ENCODE measurements around the gene CHN1.

Gene CHN1

DNA sequence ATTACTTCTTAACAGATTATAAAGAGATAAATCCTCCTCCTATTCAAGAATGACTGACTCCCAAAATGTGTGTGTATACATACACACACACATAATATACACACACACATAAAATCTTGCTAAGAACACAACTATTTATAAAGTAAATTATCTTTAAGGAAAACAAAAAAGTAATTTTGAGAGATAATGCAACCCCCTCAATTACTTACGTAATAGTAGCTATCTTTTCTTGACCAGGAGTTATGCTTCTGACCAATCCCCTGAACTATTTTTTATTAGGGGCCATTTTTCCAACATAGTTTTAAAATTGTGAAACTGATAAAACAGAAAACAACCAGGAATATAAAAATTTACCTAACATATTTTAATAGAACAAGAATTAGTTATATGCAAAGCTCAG lies 127.9 kb downstream of the CHN1 start:
- DNase-seq (ENCODE audit: low read depth, low spot score): no peak

- no peak for DNase-seq (ENCODE audit: low read depth, low spot score)
Measured at GRCh38 chr2:174874085-174874484, 131.1 kb downstream of the CHN1 start.

GRCh38 chr2:174873471-174873870 lies 131.7 kb downstream of the CHN1 start:
- DNase-seq (ENCODE audit: low read depth, low spot score): no peak

- no peak for DNase-seq (ENCODE audit: low read depth, low spot score)
Measured at GRCh38 chr2:174870787-174871186, 134.4 kb downstream of the CHN1 start.

DNA sequence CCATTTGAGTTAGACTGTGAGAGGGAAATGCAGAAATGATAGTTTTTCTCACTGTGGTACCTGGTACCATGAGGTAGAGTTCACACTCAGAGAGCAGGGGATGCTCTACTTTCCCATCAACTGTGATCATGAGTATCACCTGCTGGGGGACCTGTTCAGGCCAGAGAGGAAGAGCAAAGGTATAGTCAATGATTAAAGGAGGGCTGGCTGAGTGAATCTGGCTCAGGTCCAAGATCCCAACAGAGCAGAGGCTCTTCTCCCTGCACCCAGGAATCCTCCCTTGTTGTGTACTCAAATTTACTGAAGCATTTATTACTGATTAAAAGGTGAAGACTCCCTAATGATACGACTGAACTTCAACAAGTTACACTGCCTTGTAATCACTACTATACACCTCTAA lies 136.3 kb downstream of the CHN1 start:
- no peak for DNase-seq (ENCODE audit: low read depth, low spot score)

DNA sequence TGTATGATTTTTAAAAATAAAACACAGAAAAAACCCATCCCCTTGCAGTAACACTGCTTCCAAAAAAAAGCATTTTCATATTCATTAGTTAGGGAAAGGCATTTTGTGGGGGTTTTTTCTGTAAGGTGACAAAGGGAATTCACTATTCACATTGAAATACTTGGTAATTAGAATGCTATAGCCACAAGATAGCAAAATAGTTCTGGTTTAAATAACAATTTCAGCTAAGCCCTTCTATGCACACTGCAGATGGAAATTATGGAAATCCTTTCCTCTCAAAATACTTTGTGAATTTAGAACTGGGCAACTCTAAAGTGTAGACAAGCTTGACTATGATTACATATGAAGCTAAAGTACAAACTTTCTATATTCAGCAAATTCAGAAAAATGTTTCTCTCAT lies 138.8 kb downstream of the CHN1 start:
- DNase-seq (ENCODE audit: low read depth, low spot score): no peak

DNA sequence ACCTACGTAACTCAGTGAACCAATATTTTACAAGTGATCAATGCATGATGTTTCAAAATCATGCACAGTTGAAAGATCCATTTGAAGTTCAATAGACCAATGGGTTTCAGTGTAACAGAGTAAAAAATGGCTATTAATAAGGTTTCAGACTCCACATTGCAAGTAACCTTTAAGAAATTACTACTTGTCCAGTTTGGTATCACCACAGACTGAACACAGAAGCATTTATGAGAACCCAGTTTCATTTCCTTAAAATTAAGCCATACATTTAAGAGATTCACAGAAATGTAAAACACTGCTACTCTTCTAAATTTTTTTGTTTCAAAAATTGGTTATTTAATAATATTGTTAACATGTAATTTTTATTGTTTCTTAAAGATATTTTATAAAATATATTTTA lies 142.0 kb downstream of the CHN1 start:
- no peak for DNase-seq (ENCODE audit: low read depth, low spot score)

DNA sequence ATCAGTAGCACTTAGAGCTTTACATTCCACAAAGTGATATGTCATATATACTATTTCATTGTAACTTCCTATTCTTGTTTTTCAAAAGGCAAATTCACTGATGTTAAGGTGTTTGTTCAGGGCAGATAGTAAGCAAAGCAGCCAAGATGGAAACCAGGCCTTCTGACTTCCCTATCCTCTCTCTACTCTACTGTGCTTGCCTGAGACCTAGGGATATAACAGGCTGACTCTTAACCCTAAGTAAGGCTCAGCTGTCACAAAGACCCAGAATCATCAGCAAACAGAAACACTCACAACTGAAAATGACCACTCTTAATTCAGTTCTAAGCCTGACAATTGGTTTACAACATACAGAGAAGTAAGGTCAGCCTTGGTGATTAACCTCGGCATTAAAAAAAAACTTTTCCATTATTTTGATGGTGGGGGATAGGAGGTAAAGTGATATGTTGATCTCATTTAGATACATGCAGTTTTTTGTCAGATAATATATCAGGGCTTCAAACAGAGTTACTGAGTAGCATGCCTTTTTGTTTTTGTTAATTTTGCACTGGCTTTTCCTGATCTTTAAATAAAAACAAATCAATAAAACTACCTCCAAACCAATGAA lies 145.5 kb downstream of the CHN1 start:
- no peak for DNase-seq (ENCODE audit: low read depth, low spot score)

GRCh38 chr2:174858745-174859144 lies 146.4 kb downstream of the CHN1 start:
- no peak for DNase-seq (ENCODE audit: low read depth, low spot score)

DNA sequence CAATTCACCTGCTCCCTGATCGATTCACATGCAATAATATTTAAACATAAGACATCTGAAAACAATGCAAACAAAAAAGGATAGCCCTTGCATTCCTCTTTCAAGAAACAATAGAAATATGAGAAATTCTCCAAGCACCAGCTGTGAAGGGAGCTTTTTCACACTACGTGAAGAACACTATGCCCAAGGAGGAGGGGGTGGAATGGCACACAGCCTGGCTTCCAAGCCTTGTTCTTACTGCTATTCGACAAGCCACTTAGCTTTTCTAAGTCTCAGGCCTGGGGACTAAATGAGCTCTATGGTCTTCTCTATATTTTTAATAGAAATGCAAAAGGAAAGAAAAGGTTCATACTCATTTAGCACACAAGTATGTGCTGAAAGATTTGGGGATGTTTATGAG lies 148.7 kb downstream of the CHN1 start:
- DNase-seq (ENCODE audit: low read depth, low spot score): no peak

DNA sequence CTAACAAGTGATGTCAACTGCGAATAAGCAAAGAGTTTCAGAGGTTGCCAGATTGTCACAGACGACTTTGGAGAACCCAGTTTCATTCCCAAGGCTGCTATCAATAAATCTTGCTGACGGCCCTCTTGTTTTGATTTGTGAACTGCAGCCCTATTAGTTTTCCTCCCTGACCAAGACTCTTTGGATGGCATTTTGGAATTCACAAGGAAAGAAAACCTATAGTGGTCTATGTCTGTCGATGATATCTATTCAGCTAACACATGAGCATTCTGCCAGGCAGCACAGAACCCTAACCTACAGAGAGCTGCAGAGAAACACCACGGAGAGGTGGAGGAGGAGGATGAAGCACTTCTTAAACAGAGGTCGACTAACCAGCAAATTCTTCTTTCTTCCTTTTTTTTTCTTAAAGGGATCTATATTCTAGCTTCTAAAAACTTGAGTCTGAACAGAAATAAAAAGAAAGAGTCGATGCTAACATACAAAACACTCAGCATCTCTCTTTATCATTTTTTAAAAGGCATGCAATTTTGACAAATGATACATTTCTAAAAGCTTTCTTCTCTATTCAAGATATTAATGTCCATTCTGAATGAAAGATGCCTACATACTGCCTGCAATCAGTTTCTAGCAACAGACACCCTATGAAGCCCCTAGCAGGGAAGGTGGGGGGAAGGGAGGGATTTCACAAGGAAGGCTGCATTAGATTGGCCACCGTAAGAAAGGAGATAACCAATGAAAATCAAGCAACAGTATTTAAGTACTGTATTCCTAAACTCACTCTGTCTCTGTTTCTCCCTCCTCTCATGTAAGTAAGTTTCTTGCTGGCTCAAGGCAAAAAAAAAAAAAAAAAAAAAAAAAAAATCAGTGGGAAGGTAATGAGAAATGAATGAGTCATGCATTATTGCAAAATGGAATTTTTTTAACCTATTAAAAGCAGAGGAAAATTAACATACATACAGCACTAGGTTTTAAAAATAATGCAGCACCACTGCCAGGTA lies 157.9 kb downstream of the CHN1 start:
- DNase-seq (ENCODE audit: low read depth, low spot score): no peak

GRCh38 chr2:174846218-174846617 lies 159.0 kb downstream of the CHN1 start:
- DNase-seq (ENCODE audit: low read depth, low spot score): no peak

GRCh38 chr2:174844295-174844708 lies 160.9 kb downstream of the CHN1 start:
- DNase-seq (ENCODE audit: low read depth, low spot score): no peak

GRCh38 chr2:174842496-174842895 lies 162.7 kb downstream of the CHN1 start:
- DNase-seq (ENCODE audit: low read depth, low spot score): no peak

GRCh38 chr2:174841936-174842335 lies 163.2 kb downstream of the CHN1 start:
- no peak for DNase-seq (ENCODE audit: low read depth, low spot score)

GRCh38 chr2:174841350-174841749 lies 163.8 kb downstream of the CHN1 start:
- no peak for DNase-seq (ENCODE audit: low read depth, low spot score)

DNA sequence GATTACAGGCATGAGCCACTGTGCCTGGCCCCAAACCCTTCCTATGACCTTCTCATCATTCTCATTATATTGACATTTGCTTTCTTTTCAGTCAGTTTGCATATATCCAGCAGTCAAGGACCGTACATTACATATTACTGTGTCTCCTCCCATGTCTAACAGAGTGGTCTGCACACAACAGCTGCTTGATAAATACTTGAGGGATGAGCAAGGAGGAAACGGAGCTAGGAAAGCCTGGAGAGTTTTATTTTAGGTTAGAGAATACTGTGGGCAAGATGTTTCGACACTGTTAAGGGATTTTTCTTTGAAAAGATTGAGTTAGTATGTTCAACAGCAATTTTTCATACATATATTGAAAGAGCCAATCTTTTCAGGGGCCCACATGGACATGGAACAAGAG lies 164.7 kb downstream of the CHN1 start:
- DNase-seq (ENCODE audit: low read depth, low spot score): no peak

- DNase-seq (ENCODE audit: low read depth, low spot score): no peak
Measured at GRCh38 chr2:174839662-174840061, 165.5 kb downstream of the CHN1 start.

DNA sequence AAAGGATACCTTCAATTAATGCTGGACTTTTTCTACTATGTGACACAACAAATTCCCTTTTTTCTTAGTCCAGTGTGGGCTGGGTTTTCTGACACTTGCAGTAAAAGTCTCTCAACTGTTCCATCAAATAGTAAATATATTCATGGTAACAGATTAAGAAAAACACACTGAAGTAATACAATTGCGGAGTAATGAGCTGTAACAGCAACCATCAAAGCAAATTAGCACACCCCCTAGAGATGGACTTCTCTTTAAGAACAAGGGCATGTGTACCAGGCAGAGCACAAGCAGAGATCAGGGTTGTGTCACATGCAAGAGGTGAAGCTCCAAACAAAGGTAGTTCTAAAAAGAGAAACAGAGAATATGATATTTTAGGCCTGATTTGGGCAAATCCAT lies 168.2 kb downstream of the CHN1 start:
- DNase-seq (ENCODE audit: low read depth, low spot score): no peak

DNA sequence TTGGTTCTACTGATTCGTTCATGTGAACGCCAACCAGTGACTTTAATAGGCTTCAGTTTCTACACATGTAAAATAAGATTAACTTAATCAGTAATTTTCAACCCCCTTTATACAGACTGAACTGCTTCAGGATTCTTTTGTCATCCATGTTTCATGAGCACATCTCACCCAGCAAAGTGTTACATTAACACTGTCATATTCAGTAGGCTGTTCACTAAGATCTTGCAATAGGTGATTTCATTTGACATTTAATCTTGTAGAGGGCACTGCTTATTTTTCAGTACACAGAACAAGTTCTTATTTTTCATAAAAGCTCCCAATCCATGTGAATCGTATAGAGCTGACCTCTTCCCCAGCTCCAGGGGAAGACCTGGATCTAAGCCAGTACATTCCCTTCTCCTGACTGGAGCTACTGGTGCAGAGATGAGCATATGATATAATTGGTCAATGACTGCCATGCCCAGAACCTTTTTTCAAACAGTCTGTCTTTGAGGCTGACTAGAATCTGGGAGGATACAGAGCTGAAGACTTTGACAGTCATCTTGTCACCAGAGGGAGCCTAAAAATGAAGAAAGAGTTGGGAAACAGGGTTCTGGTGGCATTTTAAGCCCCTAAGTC lies 168.7 kb downstream of the CHN1 start:
- no peak for DNase-seq (ENCODE audit: low read depth, low spot score)

DNA sequence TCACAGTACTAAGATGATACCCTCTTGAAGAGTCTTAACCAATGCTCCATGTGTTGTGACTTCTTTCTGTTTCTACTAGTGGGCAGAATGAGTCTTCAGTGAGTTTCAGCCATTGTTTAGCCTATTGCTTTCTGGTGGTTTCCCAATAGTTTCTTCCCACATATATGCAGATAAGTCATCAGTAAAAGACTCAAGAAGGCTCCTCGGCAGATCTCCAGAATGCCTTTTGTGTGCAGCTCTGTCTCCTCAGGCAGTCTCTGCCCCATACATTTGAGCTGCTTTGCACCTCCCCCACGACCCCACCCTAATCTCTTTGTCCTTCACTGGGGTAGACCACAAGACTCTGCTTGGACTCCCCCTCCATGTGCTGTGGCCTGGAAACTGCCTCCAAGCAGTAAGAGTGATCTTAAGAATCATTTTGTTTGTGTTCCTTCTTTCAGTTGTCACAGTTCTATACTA lies 169.4 kb downstream of the CHN1 start:
- DNase-seq (ENCODE audit: low read depth, low spot score): no peak

- no peak for DNase-seq (ENCODE audit: low read depth, low spot score)
Measured at GRCh38 chr2:174833737-174834136, 171.4 kb downstream of the CHN1 start.

DNA sequence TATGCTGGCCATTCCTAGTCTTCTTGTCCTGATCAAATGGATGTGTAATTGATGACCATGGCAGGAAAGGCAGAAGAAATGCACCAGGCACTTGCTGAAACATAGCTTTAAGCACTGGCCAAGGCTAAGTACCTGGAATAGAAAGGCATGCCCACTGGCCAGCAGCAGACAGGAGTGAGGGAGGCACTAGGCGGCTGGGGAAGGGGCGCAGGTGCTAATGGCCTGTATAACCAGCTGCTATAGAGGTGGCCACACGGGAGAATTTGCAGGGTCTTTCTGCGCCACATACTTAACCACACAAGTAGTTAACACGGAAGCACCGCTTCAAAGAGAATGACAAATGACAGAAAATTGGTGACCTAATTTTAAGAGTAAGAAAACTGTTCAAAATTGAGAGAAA lies 174.6 kb downstream of the CHN1 start:
- DNase-seq (ENCODE audit: low read depth, low spot score): no peak

All from activated CD4-positive, CD25-positive, alpha-beta regulatory T cell treated with anti-CD3 and anti-CD28 coated beads, Interleukin-2, amount 50 U/mL, for 16 hours (primary cell).